GM13976 (cell line): ENCODE measurements around the gene LRP3.
"Not testable (repeated sequence)": the region's sequence is repeated elsewhere in the genome, so short reads cannot be mapped to it uniquely, and the experiment has no call there.

Experiments used
- DNase-seq: peaks from one replicate; pipeline ENCODE4 v3.0.0; 2012; ENCODE audit warnings: low spot score
- in situ Hi-C: fragments of 300-500 bp; cut with MboI; formaldehyde crosslinking; loops from one replicate; pipeline ENCODE4 v1.12.0; 2022; ENCODE audit warnings: low sequenced_read_pairs, mixed read lengths, inconsistent platforms; ENCODE audit not compliant: unreplicated experiment
- TF ChIP-seq, protein P1 (sequence below): IDR thresholded peaks from 2 replicates; pipeline ENCODE4 v1.5.1; 2012; ENCODE audit warnings: borderline replicate concordance, mild to moderate bottlenecking; ENCODE audit not compliant: insufficient read depth; ENCODE audit errors: extremely low read depth, missing control alignments, control extremely low read depth

Gene LRP3, protein sequence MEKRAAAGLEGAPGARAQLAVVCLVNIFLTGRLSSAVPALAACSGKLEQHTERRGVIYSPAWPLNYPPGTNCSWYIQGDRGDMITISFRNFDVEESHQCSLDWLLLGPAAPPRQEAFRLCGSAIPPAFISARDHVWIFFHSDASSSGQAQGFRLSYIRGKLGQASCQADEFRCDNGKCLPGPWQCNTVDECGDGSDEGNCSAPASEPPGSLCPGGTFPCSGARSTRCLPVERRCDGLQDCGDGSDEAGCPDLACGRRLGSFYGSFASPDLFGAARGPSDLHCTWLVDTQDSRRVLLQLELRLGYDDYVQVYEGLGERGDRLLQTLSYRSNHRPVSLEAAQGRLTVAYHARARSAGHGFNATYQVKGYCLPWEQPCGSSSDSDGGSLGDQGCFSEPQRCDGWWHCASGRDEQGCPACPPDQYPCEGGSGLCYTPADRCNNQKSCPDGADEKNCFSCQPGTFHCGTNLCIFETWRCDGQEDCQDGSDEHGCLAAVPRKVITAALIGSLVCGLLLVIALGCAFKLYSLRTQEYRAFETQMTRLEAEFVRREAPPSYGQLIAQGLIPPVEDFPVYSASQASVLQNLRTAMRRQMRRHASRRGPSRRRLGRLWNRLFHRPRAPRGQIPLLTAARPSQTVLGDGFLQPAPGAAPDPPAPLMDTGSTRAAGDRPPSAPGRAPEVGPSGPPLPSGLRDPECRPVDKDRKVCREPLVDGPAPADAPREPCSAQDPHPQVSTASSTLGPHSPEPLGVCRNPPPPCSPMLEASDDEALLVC

GRCh38 chr19:33193865-33194362 lies at the start of gene LRP3:
Gene LRP3 (plus strand): TSS chr19:33194330. CDS start chr19:33194786, 456 bp downstream.
- TF ChIP-seq, protein P1, sequence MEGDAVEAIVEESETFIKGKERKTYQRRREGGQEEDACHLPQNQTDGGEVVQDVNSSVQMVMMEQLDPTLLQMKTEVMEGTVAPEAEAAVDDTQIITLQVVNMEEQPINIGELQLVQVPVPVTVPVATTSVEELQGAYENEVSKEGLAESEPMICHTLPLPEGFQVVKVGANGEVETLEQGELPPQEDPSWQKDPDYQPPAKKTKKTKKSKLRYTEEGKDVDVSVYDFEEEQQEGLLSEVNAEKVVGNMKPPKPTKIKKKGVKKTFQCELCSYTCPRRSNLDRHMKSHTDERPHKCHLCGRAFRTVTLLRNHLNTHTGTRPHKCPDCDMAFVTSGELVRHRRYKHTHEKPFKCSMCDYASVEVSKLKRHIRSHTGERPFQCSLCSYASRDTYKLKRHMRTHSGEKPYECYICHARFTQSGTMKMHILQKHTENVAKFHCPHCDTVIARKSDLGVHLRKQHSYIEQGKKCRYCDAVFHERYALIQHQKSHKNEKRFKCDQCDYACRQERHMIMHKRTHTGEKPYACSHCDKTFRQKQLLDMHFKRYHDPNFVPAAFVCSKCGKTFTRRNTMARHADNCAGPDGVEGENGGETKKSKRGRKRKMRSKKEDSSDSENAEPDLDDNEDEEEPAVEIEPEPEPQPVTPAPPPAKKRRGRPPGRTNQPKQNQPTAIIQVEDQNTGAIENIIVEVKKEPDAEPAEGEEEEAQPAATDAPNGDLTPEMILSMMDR, result no peak
- DNase-seq, result no peak
- in situ Hi-C loops, result no loop called here

DNA sequence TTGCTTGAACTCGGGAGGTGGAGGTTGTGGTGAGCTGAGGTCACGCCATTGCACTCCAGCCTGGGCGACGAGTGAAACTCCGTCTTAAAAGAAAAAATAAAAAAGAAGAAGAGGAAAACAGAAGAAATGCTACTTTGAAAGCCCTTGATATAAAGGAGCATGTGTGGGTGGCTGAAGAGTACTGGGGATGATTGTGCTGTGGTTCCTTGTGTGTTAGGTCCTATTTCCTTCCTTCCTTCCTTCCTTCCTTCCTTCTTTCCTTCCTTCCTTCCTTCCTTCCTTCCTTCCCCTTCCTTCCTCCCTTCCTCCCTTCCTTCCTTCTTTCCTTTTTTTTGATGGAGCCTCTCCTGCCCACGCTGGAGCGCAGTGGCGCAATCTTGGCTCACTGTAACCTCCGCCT lies 47.9 kb upstream of the LRP3 start:
- no peak for DNase-seq
- in situ Hi-C loops, result loop anchor here (5.0 kb wide), 1 partner anchor 36 kb away; no protein-coding TSS in a partner anchor
- TF ChIP-seq, protein P1, result no peak

DNA sequence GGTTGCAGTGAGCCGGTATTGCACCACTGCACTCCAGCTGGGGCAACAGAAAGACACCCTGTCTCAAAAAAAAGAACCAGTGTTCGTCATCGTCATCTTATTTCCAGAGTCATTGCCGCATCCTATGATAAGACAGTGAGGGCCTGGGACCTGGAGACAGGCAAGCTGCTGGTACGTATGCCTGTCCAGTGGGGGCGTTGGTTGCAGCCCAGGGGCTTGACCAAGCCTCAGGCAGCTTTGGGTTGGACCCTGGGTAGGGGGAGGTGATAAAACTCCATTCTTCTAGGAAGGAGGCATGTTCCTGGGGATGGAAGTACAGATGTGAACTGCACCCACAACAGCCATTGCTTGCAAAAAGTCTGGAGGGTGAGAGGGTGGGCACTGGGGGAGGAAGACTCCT lies 46.6 kb upstream of the LRP3 start:
- TF ChIP-seq, protein P1, result no peak
- DNase-seq, result no peak
- in situ Hi-C loops, result loop anchor here (5.0 kb wide), 1 partner anchor 35 kb away; no protein-coding TSS in a partner anchor

GRCh38 chr19:33150852-33151518 lies 43.1 kb upstream of the LRP3 start:
- no peak for DNase-seq
- in situ Hi-C loops, result no loop called here
- TF ChIP-seq, protein P1, result no peak

DNA sequence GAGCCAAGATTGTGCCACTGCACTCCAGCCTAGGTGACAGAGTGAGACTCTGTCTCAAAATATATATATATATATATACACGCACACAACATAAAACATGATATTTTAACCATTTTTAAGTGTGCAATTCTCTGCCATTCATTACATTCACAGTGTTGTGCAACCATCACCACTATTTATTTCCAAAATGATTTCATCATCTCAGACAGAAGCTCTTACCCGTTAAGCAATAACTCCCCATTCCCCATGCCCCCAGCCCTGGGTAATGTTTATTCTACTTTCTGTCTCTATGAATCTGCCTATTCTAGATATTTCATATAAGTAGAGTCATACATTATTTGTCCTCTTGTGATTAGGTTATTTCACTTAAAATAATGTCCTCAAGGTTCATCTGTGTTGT lies 42.0 kb upstream of the LRP3 start:
- no peak for DNase-seq
- in situ Hi-C loops, result no loop called here
- TF ChIP-seq, protein P1, result no peak

GRCh38 chr19:33152625-33153024 lies 41.5 kb upstream of the LRP3 start:
- in situ Hi-C loops, DNase-seq: not testable (repeated sequence)

GRCh38 chr19:33154313-33154712 lies 39.8 kb upstream of the LRP3 start:
- DNase-seq, in situ Hi-C loops: not testable (repeated sequence)
